Neural cell (in vitro differentiated cells): ENCODE data around the gene B3GNT3. TPM values are rescaled to one million over a fixed set of nuclear protein-coding genes. Genes with fewer than 3 reads are reported as not detected.
A peak's percentile ranks its signal among the peaks of the same experiment; 100 is the strongest.

Experiments used
- H2AFZ ChIP-seq: fragments of 200-600, 300-800 bp; sonication (generic), shearing (Covaris generic); 2 replicates; pipeline ENCODE4 v1.6.0; 2014; ENCODE audit warnings: low read depth, mild to moderate bottlenecking, antibody characterized with exemption, low read length, moderate library complexity
- H3F3A ChIP-seq: fragments of 200-600 bp; shearing (Covaris generic); 2 replicates; pipeline ENCODE4 v1.6.1; 2016; ENCODE audit warnings: mild to moderate bottlenecking, moderate library complexity, mixed read lengths, antibody characterized with exemption, low read length; ENCODE audit not compliant: insufficient read depth, poor library complexity, severe bottlenecking
- H3K27ac ChIP-seq: fragments of 200-600, 300-800 bp; sonication (generic), shearing (Covaris generic); 2 replicates; pipeline ENCODE4 v1.5.1; 2014; ENCODE audit warnings: mild to moderate bottlenecking, low read length, moderate library complexity
- H3K27me3 ChIP-seq: fragments of 300-800, 200-600 bp; sonication (generic), shearing (Covaris generic); 2 replicates; pipeline ENCODE4 v1.6.0; 2014; ENCODE audit warnings: mild to moderate bottlenecking, low read depth, low read length, moderate library complexity; ENCODE audit not compliant: insufficient read depth
- H3K36me3 ChIP-seq: fragments of 300-800, 200-600 bp; sonication (generic), shearing (Covaris generic); 2 replicates; pipeline ENCODE4 v1.5.1; 2014; ENCODE audit warnings: mild to moderate bottlenecking, antibody characterized with exemption, low read length, moderate library complexity; ENCODE audit not compliant: insufficient read depth
- H3K4me2 ChIP-seq: fragments of 300-800, 200-600 bp; sonication (generic), shearing (Covaris generic); 2 replicates; pipeline ENCODE4 v1.6.0; 2014; ENCODE audit warnings: mild to moderate bottlenecking, low read length
- H3K4me3 ChIP-seq: fragments of 300-800, 200-600 bp; sonication (generic), shearing (Covaris generic); 2 replicates; pipeline ENCODE4 v1.5.1; 2014; ENCODE audit warnings: mild to moderate bottlenecking, low read length, moderate library complexity
- H3K79me2 ChIP-seq: fragments of 200-600 bp; shearing (Covaris generic); replicated peaks from 2 replicates; pipeline ENCODE4 v1.6.0; 2014; ENCODE audit warnings: mild to moderate bottlenecking, low read length, moderate library complexity; ENCODE audit not compliant: insufficient read depth
- H3K9ac ChIP-seq: fragments of 300-800, 200-600 bp; sonication (generic), shearing (Covaris generic); 2 replicates; pipeline ENCODE4 v1.6.1; 2016; ENCODE audit warnings: mild to moderate bottlenecking, low read length, mixed read lengths
- H3K9me2 ChIP-seq: fragments of 200-600 bp; shearing (Covaris generic); 2 replicates; pipeline ENCODE4 v1.6.1; 2016; ENCODE audit warnings: mild to moderate bottlenecking, low read length, mixed read lengths; ENCODE audit not compliant: insufficient read depth
- H3K9me3 ChIP-seq: fragments of 200-600, 300-800 bp; sonication (generic), shearing (Covaris generic); 2 replicates; pipeline ENCODE4 v1.6.1; 2016; ENCODE audit warnings: mild to moderate bottlenecking, mixed run types, low read length, moderate library complexity, mixed read lengths
- H4K20me1 ChIP-seq: fragments of 200-600 bp; shearing (Covaris generic); 2 replicates; pipeline ENCODE4 v1.6.1; 2016; ENCODE audit warnings: mild to moderate bottlenecking, mixed run types; ENCODE audit not compliant: insufficient read depth
- EP300 ChIP-seq: fragments of 450-650 bp; conservative IDR thresholded peaks from 2 replicates; pipeline ENCODE4 v1.6.1; 2014; ENCODE audit warnings: antibody characterized with exemption, mild to moderate bottlenecking, moderate library complexity; ENCODE audit not compliant: poor library complexity, severe bottlenecking
- EZH2 ChIP-seq: fragments of 200-600, 300-800 bp; shearing (Covaris generic), sonication (generic); IDR thresholded peaks from 2 replicates; pipeline ENCODE4 v1.6.1; 2014; ENCODE audit warnings: antibody characterized with exemption, low read length, borderline replicate concordance, mild to moderate bottlenecking; ENCODE audit not compliant: insufficient read depth, poor library complexity, severe bottlenecking
- MXI1 ChIP-seq: fragments of 450-650 bp; conservative IDR thresholded peaks from 2 replicates; pipeline ENCODE4 v1.6.1; 2014; ENCODE audit warnings: antibody characterized with exemption, mild to moderate bottlenecking; ENCODE audit not compliant: poor library complexity, severe bottlenecking
- POLR2AphosphoS5 ChIP-seq: IDR thresholded peaks from 2 replicates; pipeline ENCODE4 v1.6.1; 2012
- RAD21 ChIP-seq: fragments of 450-650 bp; conservative IDR thresholded peaks from 2 replicates; pipeline ENCODE4 v1.6.1; 2014; ENCODE audit warnings: antibody characterized with exemption, mild to moderate bottlenecking, moderate library complexity
- SMC3 ChIP-seq: fragments of 450-650 bp; conservative IDR thresholded peaks from 2 replicates; pipeline ENCODE4 v1.6.1; 2014; ENCODE audit warnings: antibody characterized with exemption, mild to moderate bottlenecking, moderate library complexity; ENCODE audit not compliant: poor library complexity
- TAF1 ChIP-seq: IDR thresholded peaks from 2 replicates; pipeline ENCODE4 v1.6.1; 2012; ENCODE audit warnings: low read depth
- polyA plus RNA-seq: library from polyadenylated mRNA; depleted of rRNA; stranded (reverse); fragments of >200 nt; gene quantifications from 2 replicates; pipeline ENCODE4 v1.2.3, GENCODE V29; 2014
- TF ChIP-seq, protein P1 (sequence below): fragments of 450-650 bp; IDR thresholded peaks from 2 replicates; pipeline ENCODE4 v1.5.1; 2014; ENCODE audit warnings: antibody characterized with exemption, mild to moderate bottlenecking, moderate library complexity; ENCODE audit not compliant: poor library complexity, severe bottlenecking
- TF ChIP-seq, protein P2 (sequence below): IDR thresholded peaks from 2 replicates; pipeline ENCODE4 v1.6.1; 2012; ENCODE audit warnings: borderline replicate concordance

The B3GNT3 gene
- polyA plus RNA-seq, 1 donor from 2014 or later = not detected

DNA sequence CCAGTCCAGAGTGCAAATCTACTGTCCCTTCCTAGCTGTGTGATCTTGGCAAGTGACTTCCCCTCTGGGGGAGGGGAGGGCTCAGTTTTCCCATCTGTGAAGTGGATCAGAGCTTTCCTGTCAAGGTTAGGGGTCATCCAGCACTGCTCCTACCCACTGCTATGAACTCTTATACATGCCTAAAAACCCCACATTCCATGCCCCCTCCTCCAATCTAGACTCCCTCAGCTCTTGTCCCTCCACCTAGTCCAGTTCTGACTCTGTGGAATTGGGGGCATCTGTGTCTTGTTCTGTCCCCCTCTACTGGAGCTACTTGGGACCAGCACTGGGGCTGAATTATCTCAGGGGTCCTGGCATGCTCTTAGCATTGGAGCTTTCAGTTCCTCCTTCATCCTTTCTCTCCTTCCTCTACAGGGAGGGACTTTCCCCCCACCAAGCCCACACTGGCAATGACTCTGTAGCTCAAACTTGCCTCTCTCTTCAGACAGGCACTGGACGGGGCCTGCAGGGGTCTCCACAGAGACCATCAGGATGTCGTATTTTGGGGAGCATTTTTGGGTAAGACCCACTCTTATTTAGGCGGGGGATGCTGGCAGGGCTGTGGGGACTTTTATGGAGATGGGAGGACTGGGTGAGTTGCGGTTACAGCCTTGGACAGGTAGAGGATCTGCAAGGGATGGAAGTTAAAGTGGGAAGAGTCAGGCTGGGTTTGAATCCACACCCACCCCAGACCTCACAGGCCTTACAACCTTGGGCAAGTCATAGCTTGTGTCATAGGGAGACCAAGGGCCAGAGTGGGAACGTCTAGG is 40.1 kb upstream of the B3GNT3 start:
- Histone ChIP-seq H3F3A (no peaks in the 10 kb centered on the region), H3K4me3 (peak overlapping the region; percentile 57), H3K27me3 (no peaks in the 10 kb centered on the region), H2AFZ (no peak overlapping the region), H4K20me1 (no peaks in the 10 kb centered on the region), H3K36me3 (no peaks in the 10 kb centered on the region), H3K9me2 (no peaks in the 10 kb centered on the region), H3K9ac (peak overlapping the region; percentile 68), H3K79me2 (peaks cover 2% of the 10 kb centered on the region), H3K4me2 (no peak overlapping the region), H3K27ac (peak overlapping the region; percentile 84), H3K9me3 (no peaks in the 10 kb centered on the region)
- TF ChIP-seq SMC3 = no peak
- no peak for TF ChIP-seq EP300
- no peak for TF ChIP-seq EZH2
- no peak for TF ChIP-seq RAD21
- TF ChIP-seq, protein P1, sequence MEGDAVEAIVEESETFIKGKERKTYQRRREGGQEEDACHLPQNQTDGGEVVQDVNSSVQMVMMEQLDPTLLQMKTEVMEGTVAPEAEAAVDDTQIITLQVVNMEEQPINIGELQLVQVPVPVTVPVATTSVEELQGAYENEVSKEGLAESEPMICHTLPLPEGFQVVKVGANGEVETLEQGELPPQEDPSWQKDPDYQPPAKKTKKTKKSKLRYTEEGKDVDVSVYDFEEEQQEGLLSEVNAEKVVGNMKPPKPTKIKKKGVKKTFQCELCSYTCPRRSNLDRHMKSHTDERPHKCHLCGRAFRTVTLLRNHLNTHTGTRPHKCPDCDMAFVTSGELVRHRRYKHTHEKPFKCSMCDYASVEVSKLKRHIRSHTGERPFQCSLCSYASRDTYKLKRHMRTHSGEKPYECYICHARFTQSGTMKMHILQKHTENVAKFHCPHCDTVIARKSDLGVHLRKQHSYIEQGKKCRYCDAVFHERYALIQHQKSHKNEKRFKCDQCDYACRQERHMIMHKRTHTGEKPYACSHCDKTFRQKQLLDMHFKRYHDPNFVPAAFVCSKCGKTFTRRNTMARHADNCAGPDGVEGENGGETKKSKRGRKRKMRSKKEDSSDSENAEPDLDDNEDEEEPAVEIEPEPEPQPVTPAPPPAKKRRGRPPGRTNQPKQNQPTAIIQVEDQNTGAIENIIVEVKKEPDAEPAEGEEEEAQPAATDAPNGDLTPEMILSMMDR = no peak
- TF ChIP-seq POLR2AphosphoS5 = no peak
- TF ChIP-seq MXI1 = no peak
- TF ChIP-seq, protein P2, sequence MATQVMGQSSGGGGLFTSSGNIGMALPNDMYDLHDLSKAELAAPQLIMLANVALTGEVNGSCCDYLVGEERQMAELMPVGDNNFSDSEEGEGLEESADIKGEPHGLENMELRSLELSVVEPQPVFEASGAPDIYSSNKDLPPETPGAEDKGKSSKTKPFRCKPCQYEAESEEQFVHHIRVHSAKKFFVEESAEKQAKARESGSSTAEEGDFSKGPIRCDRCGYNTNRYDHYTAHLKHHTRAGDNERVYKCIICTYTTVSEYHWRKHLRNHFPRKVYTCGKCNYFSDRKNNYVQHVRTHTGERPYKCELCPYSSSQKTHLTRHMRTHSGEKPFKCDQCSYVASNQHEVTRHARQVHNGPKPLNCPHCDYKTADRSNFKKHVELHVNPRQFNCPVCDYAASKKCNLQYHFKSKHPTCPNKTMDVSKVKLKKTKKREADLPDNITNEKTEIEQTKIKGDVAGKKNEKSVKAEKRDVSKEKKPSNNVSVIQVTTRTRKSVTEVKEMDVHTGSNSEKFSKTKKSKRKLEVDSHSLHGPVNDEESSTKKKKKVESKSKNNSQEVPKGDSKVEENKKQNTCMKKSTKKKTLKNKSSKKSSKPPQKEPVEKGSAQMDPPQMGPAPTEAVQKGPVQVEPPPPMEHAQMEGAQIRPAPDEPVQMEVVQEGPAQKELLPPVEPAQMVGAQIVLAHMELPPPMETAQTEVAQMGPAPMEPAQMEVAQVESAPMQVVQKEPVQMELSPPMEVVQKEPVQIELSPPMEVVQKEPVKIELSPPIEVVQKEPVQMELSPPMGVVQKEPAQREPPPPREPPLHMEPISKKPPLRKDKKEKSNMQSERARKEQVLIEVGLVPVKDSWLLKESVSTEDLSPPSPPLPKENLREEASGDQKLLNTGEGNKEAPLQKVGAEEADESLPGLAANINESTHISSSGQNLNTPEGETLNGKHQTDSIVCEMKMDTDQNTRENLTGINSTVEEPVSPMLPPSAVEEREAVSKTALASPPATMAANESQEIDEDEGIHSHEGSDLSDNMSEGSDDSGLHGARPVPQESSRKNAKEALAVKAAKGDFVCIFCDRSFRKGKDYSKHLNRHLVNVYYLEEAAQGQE = no peak
- TF ChIP-seq TAF1 = no peak

DNA sequence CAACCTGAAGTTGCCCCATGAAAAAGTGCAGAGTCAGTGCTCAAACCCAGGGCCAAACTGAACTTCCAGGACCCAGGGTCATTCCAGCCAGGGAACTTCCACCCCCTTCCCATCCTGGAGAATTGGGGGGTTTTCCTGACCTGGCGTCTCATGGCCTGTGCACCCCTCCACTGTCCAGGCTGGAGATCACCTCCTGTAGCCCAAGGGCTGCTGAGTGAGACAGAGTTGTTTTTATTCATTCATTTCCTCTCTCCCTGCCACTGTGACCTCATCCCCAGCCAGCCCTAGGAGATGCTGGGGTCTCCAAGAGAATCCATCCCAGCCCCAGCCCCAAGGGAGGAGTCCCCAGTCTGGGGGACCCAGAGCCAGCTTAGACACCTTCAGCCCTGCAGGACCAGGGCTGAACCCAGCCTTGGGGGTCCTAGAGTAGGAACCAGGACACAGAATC is 39.5 kb upstream of the B3GNT3 start:
- Histone ChIP-seq H3F3A (no peaks in the 10 kb centered on the region), H2AFZ (no peak overlapping the region), H4K20me1 (no peaks in the 10 kb centered on the region), H3K79me2 (no peaks in the 10 kb centered on the region), H3K36me3 (no peaks in the 10 kb centered on the region), H3K27me3 (no peaks in the 10 kb centered on the region), H3K9me3 (no peaks in the 10 kb centered on the region), H3K4me3 (peak overlapping the region; percentile 57), H3K4me2 (peak overlapping the region; percentile 88), H3K27ac (peak overlapping the region; percentile 84), H3K9me2 (no peaks in the 10 kb centered on the region), H3K9ac (peak overlapping the region; percentile 68)
- no peak for TF ChIP-seq EP300
- no peak for TF ChIP-seq SMC3
- TF ChIP-seq POLR2AphosphoS5 = no peak
- TF ChIP-seq EZH2 = no peak
- no peak for TF ChIP-seq MXI1
- TF ChIP-seq, protein P1 = no peak
- no peak for TF ChIP-seq TAF1
